SK-N-MC (cell line): ENCODE measurements around the gene LRPPRC.

ENCODE experiments used
- DNase-seq: peaks from one replicate; pipeline ENCODE4 v3.0.0-alpha.2; 2011; ENCODE audit warnings: low read depth, low spot score
- H3K27ac ChIP-seq: fragments of 200-600 bp; sonication (generic); 2 replicates; pipeline ENCODE4 v1.5.1; 2016; ENCODE audit warnings: mixed run types
- H3K36me3 ChIP-seq: fragments of 200-600 bp; sonication (generic); 2 replicates; pipeline ENCODE4 v1.6.1; 2017; ENCODE audit warnings: antibody characterized with exemption, low read length, mixed read lengths; ENCODE audit not compliant: insufficient read depth
- H3K4me3 ChIP-seq: fragments of 200-600 bp; sonication (generic); 2 replicates; pipeline ENCODE4 v1.5.1; 2016
- H3K9ac ChIP-seq: fragments of 200-600 bp; sonication (generic); 2 replicates; pipeline ENCODE4 v1.8.0; 2017; ENCODE audit warnings: mixed run types, mixed read lengths; ENCODE audit not compliant: insufficient read length
- H3K9me3 ChIP-seq: fragments of 200-600 bp; sonication (generic); 2 replicates; pipeline ENCODE4 v1.6.1; 2017; ENCODE audit warnings: low read depth, mild to moderate bottlenecking, antibody characterized with exemption, low read length, moderate library complexity, mixed read lengths
- EZH2 ChIP-seq: fragments of 200-600 bp; sonication (generic); IDR thresholded peaks from one replicate; pipeline ENCODE4 v1.6.1; 2017; ENCODE audit warnings: antibody characterized with exemption
- FOXP2 ChIP-seq: optimal IDR thresholded peaks from 2 replicates; pipeline ENCODE3; 2011; ENCODE audit warnings: mild to moderate bottlenecking, moderate library complexity; ENCODE audit not compliant: insufficient read depth; ENCODE audit errors: extremely low read length, control extremely low read depth
- POLR2AphosphoS5 ChIP-seq: IDR thresholded peaks from 2 replicates; pipeline ENCODE4 v1.6.1; 2012; ENCODE audit warnings: mild to moderate bottlenecking, low read depth, low read length, borderline replicate concordance

The LRPPRC gene

GRCh38 chr2:43838560-43839267, 157.1 kb downstream of the LRPPRC start, which contains the start of the genes ABCG5 and ABCG8:
Gene ABCG5 (minus strand): TSS chr2:43838839. CDS start chr2:43838679, 160 bp downstream.
Gene ABCG8 (plus strand): TSS chr2:43838971. CDS start chr2:43839054, 83 bp downstream.
- Histone ChIP-seq H3K9me3 (no peaks in the 10 kb centered on the region), H3K27ac (no peak within 1 kb of the TSS), H3K4me3 (no peak within 1 kb of the TSS), H3K36me3 (no peaks in the 10 kb centered on the region), H3K9ac (no peak within 1 kb of the TSS)
- TF ChIP-seq FOXP2 (no peak), EZH2 (no peak), POLR2AphosphoS5 (no peak)
- no peak for DNase-seq

GRCh38 chr2:43837831-43838559, 157.8 kb downstream of the LRPPRC start:
- TF ChIP-seq POLR2AphosphoS5 (no peak), FOXP2 (no peak), EZH2 (no peak)
- no peak for DNase-seq
- H3K9me3 ChIP-seq: no peaks in the 10 kb centered on the region

GRCh38 chr2:43837033-43837432, 158.8 kb downstream of the LRPPRC start:
- no peak for DNase-seq
- Histone ChIP-seq H3K4me3 (no peak overlapping the region), H3K9me3 (no peaks in the 10 kb centered on the region), H3K36me3 (no peaks in the 10 kb centered on the region), H3K9ac (no peak overlapping the region), H3K27ac (no peak overlapping the region)
- no peak for TF ChIP-seq POLR2AphosphoS5
- TF ChIP-seq FOXP2: no peak
- TF ChIP-seq EZH2: no peak

More at GRCh38 chr2:43837831-43838559, 157.8 kb downstream of the LRPPRC start:
- no peak overlapping the region for H3K4me3 ChIP-seq
- no peaks in the 10 kb centered on the region for H3K36me3 ChIP-seq
- H3K9ac ChIP-seq: no peak overlapping the region
- H3K27ac ChIP-seq: no peak overlapping the region
